ENCODE measurements around the gene ERN2. TPM values are rescaled to one million over a fixed set of nuclear protein-coding genes. Genes with fewer than 3 reads are reported as not detected.

ERN2 gene
- polyA plus RNA-seq, 3 donors: not detected

GRCh38 chr16:23710504-23710903 lies 2.5 kb downstream of the ERN2 start:
- no peak overlapping the region for H3K9ac ChIP-seq (ENCODE audit: insufficient read depth, low read length, poor library complexity, severe bottlenecking)
- H3K79me2 ChIP-seq (ENCODE audit: insufficient read depth, low read length): no peaks in the 10 kb centered on the region
- H3K27ac ChIP-seq (ENCODE audit: low read depth in 1 of 2, low read length in 2 of 2): no peak overlapping the region
- intact Hi-C loops (cut with micrococcal nuclease): no loop called here
- H3K4me1 ChIP-seq (ENCODE audit: control insufficient read depth in 1 of 2, insufficient read depth in 2 of 2, low read length in 2 of 2): no peaks in the 10 kb centered on the region
- H3K4me2 ChIP-seq (replicated peaks; ENCODE audit: extremely low read depth, low read length, poor library complexity, severe bottlenecking): no peak overlapping the region
- H3K27me3 ChIP-seq (ENCODE audit: control insufficient read depth in 2 of 2, insufficient read depth in 2 of 2, low read length in 2 of 2): peaks cover 19 to 39% of the 10 kb centered on the region in 2 donors
- Mint-ChIP-seq H3K4me1 (peaks cover 2% of the 10 kb centered on the region), H3K36me3 (no peaks in the 10 kb centered on the region), H3K9me3 (peaks cover 4 to 25% (median 21%) of the 10 kb centered on the region in 7 donors), H3K27ac (no peak overlapping the region), H3K27me3 (ENCODE audit: low read depth in 3 of 3) (peaks cover 44 to 58% (median 55%) of the 10 kb centered on the region in 3 donors), H3K4me3 (no peak overlapping the region)
- no peak overlapping the region for H2AFZ ChIP-seq (ENCODE audit: insufficient read depth, low read depth, low read length, poor library complexity, severe bottlenecking)
- no peaks in the 10 kb centered on the region for H4K20me1 ChIP-seq (ENCODE audit: insufficient read depth, low read length)
- H3K4me3 ChIP-seq (replicated peaks in 1 of 3; ENCODE audit: low read depth in 2 of 3, low read length in 3 of 3): no peak overlapping the region
- WGBS (ENCODE audit: insufficient coverage): 100% methylated on average over 1 of the region's 3 CpGs
- peaks cover 8 to 16% of the 10 kb centered on the region in 2 donors for H3K9me3 ChIP-seq (replicated peaks in 1 of 2; ENCODE audit: control insufficient read depth in 1 of 2, insufficient read depth in 1 of 2, low read length in 2 of 2)
- TF ChIP-seq CTCF (IDR thresholded peaks at IDR 0.05): no peak
- H3K36me3 ChIP-seq (replicated peaks in 1 of 2; ENCODE audit: control insufficient read depth in 1 of 2, insufficient read depth in 2 of 2, low read length in 2 of 2): no peaks in the 10 kb centered on the region
- no peak for DNase-seq

GRCh38 chr16:23710008-23710407 lies 3.0 kb downstream of the ERN2 start:
- Histone ChIP-seq H2AFZ (ENCODE audit: insufficient read depth, low read depth, low read length, poor library complexity, severe bottlenecking) (no peak overlapping the region), H3K27me3 (ENCODE audit: control insufficient read depth in 2 of 2, insufficient read depth in 2 of 2, low read length in 2 of 2) (peaks cover 17 to 36% of the 10 kb centered on the region in 2 donors), H3K9ac (ENCODE audit: insufficient read depth, low read length, poor library complexity, severe bottlenecking) (no peak overlapping the region), H3K4me3 (replicated peaks in 1 of 3; ENCODE audit: low read depth in 2 of 3, low read length in 3 of 3) (no peak overlapping the region), H3K36me3 (replicated peaks in 1 of 2; ENCODE audit: control insufficient read depth in 1 of 2, insufficient read depth in 2 of 2, low read length in 2 of 2) (no peaks in the 10 kb centered on the region), H3K27ac (ENCODE audit: low read depth in 1 of 2, low read length in 2 of 2) (no peak overlapping the region), H3K4me1 (ENCODE audit: control insufficient read depth in 1 of 2, insufficient read depth in 2 of 2, low read length in 2 of 2) (no peaks in the 10 kb centered on the region), H3K79me2 (ENCODE audit: insufficient read depth, low read length) (no peaks in the 10 kb centered on the region), H3K4me2 (replicated peaks; ENCODE audit: extremely low read depth, low read length, poor library complexity, severe bottlenecking) (no peak overlapping the region), H3K9me3 (replicated peaks in 1 of 2; ENCODE audit: control insufficient read depth in 1 of 2, insufficient read depth in 1 of 2, low read length in 2 of 2) (peaks cover 8 to 16% of the 10 kb centered on the region in 2 donors), H4K20me1 (ENCODE audit: insufficient read depth, low read length) (no peaks in the 10 kb centered on the region)
- no peak overlapping the region for H3K27ac Mint-ChIP-seq
- H3K9me3 Mint-ChIP-seq: peaks cover 4 to 25% (median 21%) of the 10 kb centered on the region in 7 donors
- peaks cover 2% of the 10 kb centered on the region for H3K4me1 Mint-ChIP-seq
- peaks cover 42 to 54% (median 50%) of the 10 kb centered on the region in 3 donors for H3K27me3 Mint-ChIP-seq (ENCODE audit: low read depth in 3 of 3)
- no peak for TF ChIP-seq CTCF (IDR thresholded peaks at IDR 0.05)
- intact Hi-C loops (cut with micrococcal nuclease): no loop called here
- 100% methylated on average over 2 of the region's 2 CpGs for WGBS (ENCODE audit: insufficient coverage)
- H3K36me3 Mint-ChIP-seq: no peaks in the 10 kb centered on the region
- no peak for DNase-seq
- H3K4me3 Mint-ChIP-seq: no peak overlapping the region
